NB4 (cell line): Measurements from ENCODE around the gene ADAM33.

Experiments used
- POLR2A ChIP-seq: IDR thresholded peaks from 2 replicates; pipeline ENCODE4 v1.6.1; 2011; ENCODE audit warnings: mild to moderate bottlenecking; ENCODE audit not compliant: insufficient read length; ENCODE audit errors: extremely low read depth
- TF ChIP-seq, protein P1 (sequence below): IDR thresholded peaks from one replicate; pipeline ENCODE4 v1.5.1; 2012; ENCODE audit warnings: low read depth, low read length

GRCh38 chr20:3692706-3693294, 11.0 kb upstream of the ADAM33 start:
- TF ChIP-seq, protein P1, sequence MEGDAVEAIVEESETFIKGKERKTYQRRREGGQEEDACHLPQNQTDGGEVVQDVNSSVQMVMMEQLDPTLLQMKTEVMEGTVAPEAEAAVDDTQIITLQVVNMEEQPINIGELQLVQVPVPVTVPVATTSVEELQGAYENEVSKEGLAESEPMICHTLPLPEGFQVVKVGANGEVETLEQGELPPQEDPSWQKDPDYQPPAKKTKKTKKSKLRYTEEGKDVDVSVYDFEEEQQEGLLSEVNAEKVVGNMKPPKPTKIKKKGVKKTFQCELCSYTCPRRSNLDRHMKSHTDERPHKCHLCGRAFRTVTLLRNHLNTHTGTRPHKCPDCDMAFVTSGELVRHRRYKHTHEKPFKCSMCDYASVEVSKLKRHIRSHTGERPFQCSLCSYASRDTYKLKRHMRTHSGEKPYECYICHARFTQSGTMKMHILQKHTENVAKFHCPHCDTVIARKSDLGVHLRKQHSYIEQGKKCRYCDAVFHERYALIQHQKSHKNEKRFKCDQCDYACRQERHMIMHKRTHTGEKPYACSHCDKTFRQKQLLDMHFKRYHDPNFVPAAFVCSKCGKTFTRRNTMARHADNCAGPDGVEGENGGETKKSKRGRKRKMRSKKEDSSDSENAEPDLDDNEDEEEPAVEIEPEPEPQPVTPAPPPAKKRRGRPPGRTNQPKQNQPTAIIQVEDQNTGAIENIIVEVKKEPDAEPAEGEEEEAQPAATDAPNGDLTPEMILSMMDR = no peak
- TF ChIP-seq POLR2A = no peak
